GM23248 (cell line): ENCODE measurements around the gene AGPAT2. TPM values are rescaled to one million over a fixed set of nuclear protein-coding genes. Genes with fewer than 3 reads are reported as not detected.
A peak's percentile ranks its signal among the peaks of the same experiment; 100 is the strongest.

ENCODE experiments used
- DNase-seq: peaks from one replicate; pipeline ENCODE4 v3.0.0-alpha.2; 2015
- H2AFZ ChIP-seq: fragments of 200-600 bp; sonication (generic); 2 replicates; pipeline ENCODE4 v1.6.1; 2016; ENCODE audit warnings: antibody characterized with exemption
- H3F3A ChIP-seq: fragments of 200-600 bp; sonication (generic); 2 replicates; pipeline ENCODE4 v1.6.1; 2016; ENCODE audit warnings: mild to moderate bottlenecking, antibody characterized with exemption, mixed run types; ENCODE audit not compliant: insufficient read depth
- H3K27ac ChIP-seq: fragments of 200-600 bp; sonication (generic); 2 replicates; pipeline ENCODE4 v1.5.1; 2016; ENCODE audit warnings: mild to moderate bottlenecking
- H3K27me3 ChIP-seq: fragments of 200-600 bp; sonication (generic); replicated peaks from 2 replicates; pipeline ENCODE4 v1.6.1; 2016; ENCODE audit warnings: mild to moderate bottlenecking; ENCODE audit not compliant: insufficient read depth
- H3K36me3 ChIP-seq: fragments of 200-600 bp; sonication (generic); 2 replicates; pipeline ENCODE4 v1.6.1; 2016; ENCODE audit warnings: low read depth, mild to moderate bottlenecking
- H3K4me1 ChIP-seq: fragments of 200-600 bp; sonication (generic); 2 replicates; pipeline ENCODE4 v1.6.1; 2016; ENCODE audit warnings: mild to moderate bottlenecking; ENCODE audit not compliant: insufficient read depth
- H3K4me2 ChIP-seq: fragments of 200-600 bp; sonication (generic); one replicate; pipeline ENCODE4 v1.6.1; 2016; ENCODE audit warnings: mild to moderate bottlenecking; ENCODE audit not compliant: unreplicated experiment
- H3K4me3 ChIP-seq: fragments of 200-600 bp; sonication (generic); 2 replicates; pipeline ENCODE4 v1.5.1; 2016; ENCODE audit warnings: mild to moderate bottlenecking
- H3K79me2 ChIP-seq: fragments of 200-600 bp; sonication (generic); 2 replicates; pipeline ENCODE4 v1.6.1; 2016; ENCODE audit warnings: mild to moderate bottlenecking; ENCODE audit not compliant: insufficient read depth
- H3K9ac ChIP-seq: fragments of 200-600 bp; sonication (generic); 2 replicates; pipeline ENCODE4 v1.6.1; 2016; ENCODE audit warnings: mild to moderate bottlenecking
- H3K9me2 ChIP-seq: fragments of 200-600 bp; sonication (generic); 2 replicates; pipeline ENCODE4 v1.6.1; 2016; ENCODE audit warnings: mixed run types, mild to moderate bottlenecking, moderate library complexity; ENCODE audit not compliant: insufficient read depth
- H3K9me3 ChIP-seq: fragments of 200-600 bp; sonication (generic); one replicate; pipeline ENCODE4 v1.6.1; 2017; ENCODE audit warnings: low read depth
- H4K20me1 ChIP-seq: fragments of 200-600 bp; sonication (generic); 2 replicates; pipeline ENCODE4 v1.6.0; 2016; ENCODE audit not compliant: insufficient read depth
- EZH2 ChIP-seq: fragments of 200-600 bp; sonication (generic); IDR thresholded peaks from 2 replicates; pipeline ENCODE4 v1.6.1; 2018; ENCODE audit warnings: antibody characterized with exemption, mild to moderate bottlenecking; ENCODE audit not compliant: insufficient read depth, poor library complexity, severe bottlenecking
- EZH2phosphoT487 ChIP-seq: fragments of 200-600 bp; sonication (generic); IDR thresholded peaks from 2 replicates; pipeline ENCODE4 v1.6.1; 2018; ENCODE audit warnings: antibody characterized with exemption, moderate library complexity, mild to moderate bottlenecking, low read depth; ENCODE audit not compliant: insufficient read depth
- WGBS, 2 experiments: methylation state at CpG; one replicate each; pipeline ENCODE4 v1.1.6; 2015 to 2017; ENCODE audit warnings: low lambda C conversion rate in 2 of 2, low coverage in 1 of 2; ENCODE audit errors: missing lambda C conversion rate in 2 of 2; 5-methylcytosine and 5-hydroxymethylcytosine counted together
- in situ Hi-C: fragments of 300-500 bp; cut with MboI; formaldehyde crosslinking; loops from 2 replicates; pipeline ENCODE4 v1.15.0; 2020
- polyA plus RNA-seq: library from polyadenylated mRNA; unstranded; fragments of >200 nt; fragmentation: Nextera tagmentation; extraction: Ambion mirVana; gene quantifications from 2 replicates; pipeline ENCODE4 v1.2.1, GENCODE V29; 2016
- total RNA-seq: library from RNA; depleted of rRNA; stranded (reverse); fragments of >200 nt; shearing (Covaris generic); gene quantifications from 2 replicates; pipeline ENCODE4 v1.2.3, GENCODE V29; 2014

The AGPAT2 gene
- total and polyA plus RNA-seq, 2 experiments from 2014 or later = 58.3 to 68.7 TPM

DNA sequence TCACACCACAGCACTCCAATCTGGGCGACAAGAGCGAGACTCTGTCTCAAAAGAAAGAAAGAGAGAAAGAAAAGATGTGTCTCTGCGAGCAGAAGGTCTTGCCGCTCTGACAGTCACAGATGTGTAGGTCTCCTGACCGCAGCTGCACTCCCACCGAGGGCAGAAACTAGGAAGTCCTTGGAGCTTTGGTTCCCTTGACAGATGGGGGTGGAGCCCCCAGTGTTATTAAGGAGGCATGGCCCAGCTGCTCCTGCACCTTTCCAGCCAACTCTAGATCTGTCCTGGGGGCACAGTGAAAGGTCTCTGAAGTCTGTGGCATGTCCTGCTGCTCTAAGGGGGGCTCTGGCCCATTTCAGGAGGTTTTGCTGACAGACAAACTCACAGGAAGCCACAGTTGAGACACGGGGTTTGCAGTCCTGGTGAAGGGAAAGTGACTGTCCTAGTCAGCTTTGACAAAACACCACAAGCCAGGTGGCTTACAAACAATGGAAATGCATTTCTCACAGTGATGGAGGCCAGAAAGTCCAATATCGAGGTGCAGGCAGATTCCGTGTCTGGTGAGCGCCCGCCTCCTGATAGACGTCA, 16.1 kb upstream of the AGPAT2 start:
- Histone ChIP-seq H3K9me2 (no peaks in the 10 kb centered on the region), H3K9me3 (no peaks in the 10 kb centered on the region), H3F3A (no peaks in the 10 kb centered on the region), H3K9ac (no peak overlapping the region), H3K27me3 (peaks cover 7% of the 10 kb centered on the region; the same call in 1 of the 2 replicates), H3K79me2 (no peaks in the 10 kb centered on the region), H3K27ac (no peak overlapping the region), H3K36me3 (no peaks in the 10 kb centered on the region), H3K4me1 (no peaks in the 10 kb centered on the region), H2AFZ (no peak overlapping the region), H3K4me3 (no peak overlapping the region), H4K20me1 (no peaks in the 10 kb centered on the region), H3K4me2 (no peak overlapping the region)
- 78% methylated on average over 12 of the region's 12 CpGs for WGBS, 2 experiments
- TF ChIP-seq EZH2phosphoT487 (no peak), EZH2 (no peak)
- no peak for DNase-seq
- in situ Hi-C loops = no loop called here

DNA sequence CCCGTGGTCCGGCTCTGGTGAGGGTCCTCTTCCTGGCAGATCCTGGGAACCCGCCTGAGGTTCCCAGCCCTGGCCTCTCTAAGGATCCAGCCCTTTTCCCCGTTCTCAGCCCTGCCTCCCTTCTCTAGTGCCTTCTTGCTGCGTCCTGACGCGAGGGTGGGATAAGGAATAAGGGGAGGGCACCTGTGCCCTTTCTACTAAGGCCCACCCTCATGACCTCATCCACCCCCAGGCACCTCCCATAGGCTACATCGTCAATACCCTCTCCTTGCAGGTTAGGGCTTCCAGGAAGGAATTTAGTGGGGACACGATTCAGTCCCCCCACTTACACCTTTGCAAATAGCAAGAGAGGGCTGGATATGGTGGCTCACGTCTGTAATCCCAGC, 14.4 kb upstream of the AGPAT2 start:
- peaks cover 7% of the 10 kb centered on the region; the same call in 1 of the 2 replicates for H3K27me3 ChIP-seq
- in situ Hi-C loops = no loop called here
- DNase-seq = no peak
- no peaks in the 10 kb centered on the region for H4K20me1 ChIP-seq
- no peak overlapping the region for H3K4me3 ChIP-seq
- no peak overlapping the region for H3K4me2 ChIP-seq
- H3K79me2 ChIP-seq = no peaks in the 10 kb centered on the region
- H3K27ac ChIP-seq = no peak overlapping the region
- H3K9ac ChIP-seq = no peak overlapping the region
- no peaks in the 10 kb centered on the region for H3F3A ChIP-seq
- no peaks in the 10 kb centered on the region for H3K4me1 ChIP-seq
- H3K36me3 ChIP-seq = no peaks in the 10 kb centered on the region
- TF ChIP-seq EZH2 = no peak
- TF ChIP-seq EZH2phosphoT487 = no peak
- H2AFZ ChIP-seq = no peak overlapping the region
- WGBS, 2 experiments = 44 to 52% methylated on average over 10 of the region's 10 CpGs
- no peaks in the 10 kb centered on the region for H3K9me2 ChIP-seq
- no peaks in the 10 kb centered on the region for H3K9me3 ChIP-seq

DNA sequence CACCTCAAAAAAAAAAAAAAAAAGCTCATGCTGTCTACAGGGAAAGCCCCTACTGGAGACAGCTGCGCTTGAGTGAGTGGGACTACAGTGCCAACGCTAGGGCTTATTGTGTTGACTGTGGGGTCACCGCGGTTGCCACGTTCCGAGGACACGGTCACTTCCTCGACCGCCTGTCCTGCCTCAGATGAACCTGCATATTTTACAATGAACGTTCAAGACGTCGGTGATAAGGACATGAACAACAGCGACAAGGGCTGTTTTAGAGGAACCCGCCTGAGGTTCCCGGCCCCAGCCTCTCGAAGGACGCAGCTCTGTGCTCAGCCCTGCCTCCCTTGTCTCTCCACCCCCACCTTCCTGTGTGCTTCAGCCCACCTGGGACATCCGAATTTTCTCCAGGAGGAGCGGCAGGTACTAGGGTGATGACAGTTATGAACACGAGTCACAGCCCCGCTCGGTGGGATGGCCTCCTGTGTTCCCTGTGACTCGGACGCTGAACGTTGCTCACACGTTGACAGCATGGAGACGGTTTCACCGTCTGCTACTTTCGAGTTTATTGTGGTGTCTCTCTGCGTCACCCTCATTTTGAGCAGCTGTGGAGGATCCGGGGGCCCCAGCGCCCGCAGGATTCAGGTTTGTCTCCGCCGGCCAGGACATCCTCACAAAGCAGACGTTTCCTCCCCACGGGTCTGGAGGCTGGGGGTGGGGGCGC, 13.9 kb upstream of the AGPAT2 start:
- H3F3A ChIP-seq = no peaks in the 10 kb centered on the region
- 67 to 69% methylated on average over 38 of the region's 38 CpGs for WGBS, 2 experiments
- in situ Hi-C loops = no loop called here
- no peak overlapping the region for H3K9ac ChIP-seq
- no peaks in the 10 kb centered on the region for H3K9me3 ChIP-seq
- no peaks in the 10 kb centered on the region for H3K4me1 ChIP-seq
- H3K9me2 ChIP-seq = no peaks in the 10 kb centered on the region
- TF ChIP-seq EZH2 = no peak
- TF ChIP-seq EZH2phosphoT487 = no peak
- H3K79me2 ChIP-seq = no peaks in the 10 kb centered on the region
- no peak overlapping the region for H3K27ac ChIP-seq
- H2AFZ ChIP-seq = no peak overlapping the region
- H3K4me2 ChIP-seq = no peak overlapping the region
- DNase-seq = no peak
- H3K36me3 ChIP-seq = no peaks in the 10 kb centered on the region
- no peaks in the 10 kb centered on the region for H4K20me1 ChIP-seq
- H3K4me3 ChIP-seq = no peak overlapping the region
- H3K27me3 ChIP-seq = peaks cover 7% of the 10 kb centered on the region; the same call in 1 of the 2 replicates

DNA sequence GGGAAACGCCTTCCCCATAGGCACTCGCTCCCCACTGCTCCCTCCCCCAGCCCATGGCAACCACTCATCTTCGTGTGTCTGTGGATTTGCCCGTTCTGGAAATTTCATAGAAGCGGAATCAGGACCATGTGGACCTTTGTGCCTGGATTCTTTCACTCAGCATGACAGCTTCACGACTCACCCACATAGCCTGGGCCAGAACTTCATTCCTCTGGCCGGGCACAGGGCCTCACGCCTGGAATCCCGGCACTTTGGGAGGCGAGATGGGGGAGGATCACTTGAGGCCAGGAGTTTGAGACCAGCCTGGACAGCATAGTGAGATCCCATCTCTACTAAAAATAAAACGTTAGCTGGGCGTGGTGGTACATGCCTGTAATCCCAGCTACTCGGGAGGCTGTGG, 13.0 kb upstream of the AGPAT2 start:
- H3K4me1 ChIP-seq = no peaks in the 10 kb centered on the region
- in situ Hi-C loops = no loop called here
- no peak overlapping the region for H3K4me3 ChIP-seq
- no peaks in the 10 kb centered on the region for H3K9me2 ChIP-seq
- no peaks in the 10 kb centered on the region for H3K9me3 ChIP-seq
- 6 to 7% methylated on average over 12 to 13 of the region's 13 CpGs for WGBS, 2 experiments
- peak; percentile 60 for DNase-seq
- no peaks in the 10 kb centered on the region for H3F3A ChIP-seq
- H3K27ac ChIP-seq = no peak overlapping the region
- H3K9ac ChIP-seq = no peak overlapping the region
- no peak overlapping the region for H3K4me2 ChIP-seq
- H2AFZ ChIP-seq = no peak overlapping the region
- TF ChIP-seq EZH2 (no peak), EZH2phosphoT487 (no peak)
- peaks cover 2% of the 10 kb centered on the region; the same call in 1 of the 2 replicates for H3K27me3 ChIP-seq
- H3K36me3 ChIP-seq = no peaks in the 10 kb centered on the region
- no peaks in the 10 kb centered on the region for H4K20me1 ChIP-seq
- H3K79me2 ChIP-seq = no peaks in the 10 kb centered on the region
